ENCODE results near the gene PIK3AP1.

GRCh38 chr10:96585736-96586418 is 134.4 kb downstream of the PIK3AP1 start:
- TF ChIP-seq POLR2A (IDR thresholded peaks at IDR 0.05; ENCODE audit: low read depth, low read length) (no peak; the same call in 1 of the 2 replicates), CTCF (conservative IDR thresholded peaks at IDR 0.05; ENCODE audit: low read depth, low read length) (no peak), BHLHE40 (IDR thresholded peaks at IDR 0.05; ENCODE audit: low read depth, low read length) (no peak), SMC3 (IDR thresholded peaks at IDR 0.05; ENCODE audit: low read depth, low read length) (no peak), ELK1 (IDR thresholded peaks at IDR 0.05; ENCODE audit: borderline replicate concordance, low read depth, low read length) (no peak)
